HCT116 (cell line): ENCODE measurements around the gene LRP1B.

Experiments used
- ATF3 ChIP-seq: IDR thresholded peaks from 2 replicates; pipeline ENCODE4 v1.6.1; 2012
- POLR2A ChIP-seq: IDR thresholded peaks from 2 replicates; pipeline ENCODE4 v1.7.0; 2011; ENCODE audit warnings: borderline replicate concordance; ENCODE audit not compliant: insufficient read depth, insufficient read length; ENCODE audit errors: extremely low read depth
- SIN3A ChIP-seq: IDR thresholded peaks from 2 replicates; pipeline ENCODE4 v1.6.1; 2012; ENCODE audit warnings: low read depth
- ZFX ChIP-seq: fragments of 450-650 bp; IDR thresholded peaks from 2 replicates; pipeline ENCODE4 v1.6.1; 2017
- TF ChIP-seq, protein P1 (sequence below), 3 experiments: fragments of 200-600 bp in 1 of 3; sonication (generic) in 1 of 3; IDR thresholded peaks in 2 of 3; conservative IDR thresholded peaks in 1 of 3; 2 replicates each; pipeline ENCODE4 v1.5.1; 2012 to 2017; ENCODE audit warnings: low read depth in 2 of 3, low read length in 2 of 3, antibody characterized with exemption in 1 of 3, borderline replicate concordance in 1 of 3, control low read depth in 1 of 3, mild to moderate bottlenecking in 1 of 3, mixed read lengths in 1 of 3, mixed run types in 1 of 3, moderate library complexity in 1 of 3; ENCODE audit not compliant: insufficient read depth in 1 of 3

- TF ChIP-seq ZFX (no peak), SIN3A (no peak), POLR2A (no peak), ATF3 (no peak)
- TF ChIP-seq, protein P1, sequence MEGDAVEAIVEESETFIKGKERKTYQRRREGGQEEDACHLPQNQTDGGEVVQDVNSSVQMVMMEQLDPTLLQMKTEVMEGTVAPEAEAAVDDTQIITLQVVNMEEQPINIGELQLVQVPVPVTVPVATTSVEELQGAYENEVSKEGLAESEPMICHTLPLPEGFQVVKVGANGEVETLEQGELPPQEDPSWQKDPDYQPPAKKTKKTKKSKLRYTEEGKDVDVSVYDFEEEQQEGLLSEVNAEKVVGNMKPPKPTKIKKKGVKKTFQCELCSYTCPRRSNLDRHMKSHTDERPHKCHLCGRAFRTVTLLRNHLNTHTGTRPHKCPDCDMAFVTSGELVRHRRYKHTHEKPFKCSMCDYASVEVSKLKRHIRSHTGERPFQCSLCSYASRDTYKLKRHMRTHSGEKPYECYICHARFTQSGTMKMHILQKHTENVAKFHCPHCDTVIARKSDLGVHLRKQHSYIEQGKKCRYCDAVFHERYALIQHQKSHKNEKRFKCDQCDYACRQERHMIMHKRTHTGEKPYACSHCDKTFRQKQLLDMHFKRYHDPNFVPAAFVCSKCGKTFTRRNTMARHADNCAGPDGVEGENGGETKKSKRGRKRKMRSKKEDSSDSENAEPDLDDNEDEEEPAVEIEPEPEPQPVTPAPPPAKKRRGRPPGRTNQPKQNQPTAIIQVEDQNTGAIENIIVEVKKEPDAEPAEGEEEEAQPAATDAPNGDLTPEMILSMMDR (IDR thresholded peaks at IDR 0.05 in 2 of 3, conservative IDR thresholded peaks at IDR 0.05 in 1 of 3; ENCODE audit: borderline replicate concordance in 1 of 3, insufficient read depth in 1 of 3, low read depth in 2 of 3, low read length in 2 of 3), result no peak
Measured at GRCh38 chr2:140949932-140950331, 1180.9 kb downstream of the LRP1B start.
